Breast epithelium (tissue), 4 donors: ENCODE results near the gene MRPL42. TPM values are rescaled to one million over a fixed set of nuclear protein-coding genes. Genes with fewer than 3 reads are reported as not detected.
"Not testable (repeated sequence)": the region's sequence is repeated elsewhere in the genome, so short reads cannot be mapped to it uniquely, and the experiment has no call there.

Experiments
- DNase-seq, 2 donors: peaks; one replicate each; pipeline ENCODE4 v3.0.0-alpha.2; 2019; ENCODE audit warnings: low spot score in 2 of 2
- H3K27ac ChIP-seq, 2 donors: fragments of 200-600 bp; sonication (generic) in 1 of 2; one replicate each; pipeline ENCODE4 v1.5.1; 2016 to 2019; ENCODE audit warnings: mild to moderate bottlenecking in 1 of 2
- H3K27me3 ChIP-seq, 2 donors: fragments of 200-600 bp; sonication (generic) in 1 of 2; one replicate each; pipeline versions ENCODE4 v1.5.1 to v1.6.0; 2017 to 2019; ENCODE audit warnings: control low read depth in 1 of 2, mild to moderate bottlenecking in 1 of 2
- H3K36me3 ChIP-seq: fragments of 200-600 bp; one replicate; pipeline ENCODE4 v1.5.1; 2019
- H3K4me1 ChIP-seq, 2 donors: fragments of 200-600 bp; sonication (generic); one replicate each; pipeline ENCODE4 v1.5.1; 2016 to 2019; ENCODE audit warnings: control low read depth in 1 of 2
- H3K4me3 ChIP-seq, 3 donors: fragments of 200-600 bp; sonication (generic); 1 replicate in 2 of 3; 2 replicates in 1 of 3; pipeline ENCODE4 v1.5.1; 2016 to 2019; ENCODE audit warnings: mild to moderate bottlenecking in 3 of 3, moderate library complexity in 2 of 3
- H3K9me3 ChIP-seq, 2 donors: fragments of 200-600 bp; sonication (generic) in 1 of 2; one replicate each; pipeline ENCODE4 v1.5.1; 2016 to 2019; ENCODE audit warnings: control low read depth in 1 of 2
- POLR2A ChIP-seq: fragments of 450-650 bp; IDR thresholded peaks from one replicate; pipeline ENCODE4 v1.6.1; 2016; ENCODE audit warnings: antibody characterized with exemption, mild to moderate bottlenecking, moderate library complexity
- POLR2AphosphoS5 ChIP-seq, 3 donors: sonication (generic); formaldehyde crosslinking; IDR thresholded peaks; one replicate each; pipeline ENCODE4 v1.6.1; 2017; ENCODE audit warnings: antibody characterized with exemption in 3 of 3
- intact Hi-C: fragments of 100-400 bp; cut with DNase I; formaldehyde crosslinking; loops from one replicate; pipeline ENCODE4 v1.15.1; 2023; ENCODE audit warnings: low total_unique reads
- total RNA-seq, 3 donors: library from RNA; depleted of rRNA; stranded (reverse); fragments of >200 nt; gene quantifications; one replicate each; pipeline ENCODE4 v1.1.0, GENCODE V29; 2016
- TF ChIP-seq, protein P1 (sequence below), 3 donors: fragments of 450-650 bp; IDR thresholded peaks; one replicate each; pipeline ENCODE4 v1.5.1; 2016 to 2017; ENCODE audit warnings: antibody characterized with exemption in 3 of 3, mild to moderate bottlenecking in 3 of 3, moderate library complexity in 3 of 3

MRPL42 gene
- total RNA-seq, 3 donors from 2014 or later: 24.6 to 62.3 (median 41.0) TPM

DNA sequence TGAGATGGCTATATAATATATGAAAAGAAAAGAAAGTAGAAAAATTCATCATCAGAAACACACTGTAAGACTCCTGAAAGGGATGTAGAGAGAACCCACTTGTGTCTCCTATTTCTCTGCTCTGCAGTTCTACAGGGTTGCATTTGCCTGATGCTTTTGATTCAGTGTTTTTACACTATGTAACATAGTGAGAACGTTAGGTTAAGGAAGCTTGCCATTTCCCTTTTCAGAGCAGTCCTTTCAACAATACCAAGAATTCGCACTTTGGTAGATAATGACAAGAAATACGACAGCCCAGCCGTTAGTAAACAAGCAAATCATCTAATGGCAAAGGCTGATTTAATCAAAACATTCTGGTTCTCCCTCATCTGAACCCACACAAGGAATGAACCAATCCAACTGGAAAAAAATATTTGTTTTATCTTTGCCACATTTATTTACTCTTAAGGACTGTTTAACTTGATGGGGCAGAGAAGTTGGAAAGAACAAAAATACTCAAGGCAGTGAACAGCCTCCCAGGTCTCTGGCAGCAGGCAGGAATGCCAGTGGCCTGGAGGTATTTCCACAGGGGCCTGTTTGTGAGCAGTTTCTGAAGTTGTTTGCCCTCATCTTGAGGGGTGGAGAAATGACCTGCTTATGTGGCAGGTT is 74.4 kb downstream of the MRPL42 start:
- peak in 1 of 2 donors; percentile 55 for DNase-seq
- Histone ChIP-seq H3K27ac (no peak overlapping the region), H3K4me1 (no peaks in the 10 kb centered on the region), H3K4me3 (no peak overlapping the region), H3K27me3 (no peaks in the 10 kb centered on the region), H3K36me3 (no peaks in the 10 kb centered on the region), H3K9me3 (no peaks in the 10 kb centered on the region)
- intact Hi-C loops: no loop called here
- TF ChIP-seq POLR2AphosphoS5 (IDR thresholded peaks at IDR 0.05) (no peak), POLR2A (no peak)
- TF ChIP-seq, protein P1, sequence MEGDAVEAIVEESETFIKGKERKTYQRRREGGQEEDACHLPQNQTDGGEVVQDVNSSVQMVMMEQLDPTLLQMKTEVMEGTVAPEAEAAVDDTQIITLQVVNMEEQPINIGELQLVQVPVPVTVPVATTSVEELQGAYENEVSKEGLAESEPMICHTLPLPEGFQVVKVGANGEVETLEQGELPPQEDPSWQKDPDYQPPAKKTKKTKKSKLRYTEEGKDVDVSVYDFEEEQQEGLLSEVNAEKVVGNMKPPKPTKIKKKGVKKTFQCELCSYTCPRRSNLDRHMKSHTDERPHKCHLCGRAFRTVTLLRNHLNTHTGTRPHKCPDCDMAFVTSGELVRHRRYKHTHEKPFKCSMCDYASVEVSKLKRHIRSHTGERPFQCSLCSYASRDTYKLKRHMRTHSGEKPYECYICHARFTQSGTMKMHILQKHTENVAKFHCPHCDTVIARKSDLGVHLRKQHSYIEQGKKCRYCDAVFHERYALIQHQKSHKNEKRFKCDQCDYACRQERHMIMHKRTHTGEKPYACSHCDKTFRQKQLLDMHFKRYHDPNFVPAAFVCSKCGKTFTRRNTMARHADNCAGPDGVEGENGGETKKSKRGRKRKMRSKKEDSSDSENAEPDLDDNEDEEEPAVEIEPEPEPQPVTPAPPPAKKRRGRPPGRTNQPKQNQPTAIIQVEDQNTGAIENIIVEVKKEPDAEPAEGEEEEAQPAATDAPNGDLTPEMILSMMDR (IDR thresholded peaks at IDR 0.05): no peak

DNA sequence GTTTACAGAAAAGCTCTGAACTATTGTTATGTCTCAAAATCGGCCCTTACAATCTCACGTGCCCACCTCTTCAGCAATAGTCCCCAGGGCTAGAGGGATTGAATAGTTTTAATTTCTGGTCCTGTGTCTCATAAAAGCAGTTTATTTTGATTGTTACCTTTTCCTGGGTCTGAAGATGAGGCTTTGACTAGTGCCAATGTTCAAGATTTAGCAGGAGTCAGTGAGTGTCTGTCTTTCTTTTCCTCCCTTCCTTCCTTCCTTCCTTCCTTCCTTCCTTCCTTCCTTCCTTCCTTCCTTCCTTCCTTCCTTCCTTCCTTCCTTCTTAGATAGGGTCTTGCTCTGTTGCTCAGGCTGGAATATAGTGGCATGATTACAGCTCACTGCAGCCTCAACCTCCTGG is 80.5 kb downstream of the MRPL42 start:
- Histone ChIP-seq H3K27me3 (no peaks in the 10 kb centered on the region), H3K36me3 (no peaks in the 10 kb centered on the region), H3K9me3 (no peaks in the 10 kb centered on the region), H3K27ac (no peak overlapping the region), H3K4me1 (no peaks in the 10 kb centered on the region), H3K4me3 (no peak overlapping the region)
- intact Hi-C loops: loop anchor here (2.0 kb wide), 1 partner anchor 21 kb away; no protein-coding TSS in a partner anchor
- no peak for DNase-seq
- TF ChIP-seq POLR2AphosphoS5 (IDR thresholded peaks at IDR 0.05) (no peak), POLR2A (no peak)
- TF ChIP-seq, protein P1 (IDR thresholded peaks at IDR 0.05): no peak

DNA sequence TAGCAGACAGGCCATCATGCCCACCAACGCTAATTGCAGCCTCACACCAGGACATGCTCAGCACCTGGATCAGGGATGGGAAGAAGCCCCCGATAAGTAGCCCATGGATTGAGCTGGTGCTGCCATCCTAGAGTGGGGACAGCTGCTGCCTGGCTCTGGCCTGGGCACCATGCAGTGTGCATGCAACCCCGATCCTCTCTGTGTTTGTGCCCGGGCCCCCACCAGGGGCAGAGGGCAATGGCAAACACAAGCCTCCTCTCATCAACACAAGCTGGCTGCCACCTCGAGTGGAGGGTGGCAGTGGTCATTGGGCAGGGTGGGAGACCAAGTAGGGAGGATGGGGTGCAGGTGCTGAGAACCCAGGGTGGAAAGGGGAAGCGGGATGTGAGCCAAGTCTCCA is 81.9 kb downstream of the MRPL42 start:
- TF ChIP-seq POLR2A (no peak), POLR2AphosphoS5 (IDR thresholded peaks at IDR 0.05) (no peak)
- TF ChIP-seq, protein P1 (IDR thresholded peaks at IDR 0.05): no peak
- Histone ChIP-seq H3K4me3 (no peak overlapping the region), H3K27me3 (no peaks in the 10 kb centered on the region), H3K36me3 (no peaks in the 10 kb centered on the region), H3K4me1 (no peaks in the 10 kb centered on the region), H3K9me3 (no peaks in the 10 kb centered on the region), H3K27ac (no peak overlapping the region)
- DNase-seq: no peak
- intact Hi-C loops: loop anchor here (2.0 kb wide), 1 partner anchor 22 kb away; no protein-coding TSS in a partner anchor

DNA sequence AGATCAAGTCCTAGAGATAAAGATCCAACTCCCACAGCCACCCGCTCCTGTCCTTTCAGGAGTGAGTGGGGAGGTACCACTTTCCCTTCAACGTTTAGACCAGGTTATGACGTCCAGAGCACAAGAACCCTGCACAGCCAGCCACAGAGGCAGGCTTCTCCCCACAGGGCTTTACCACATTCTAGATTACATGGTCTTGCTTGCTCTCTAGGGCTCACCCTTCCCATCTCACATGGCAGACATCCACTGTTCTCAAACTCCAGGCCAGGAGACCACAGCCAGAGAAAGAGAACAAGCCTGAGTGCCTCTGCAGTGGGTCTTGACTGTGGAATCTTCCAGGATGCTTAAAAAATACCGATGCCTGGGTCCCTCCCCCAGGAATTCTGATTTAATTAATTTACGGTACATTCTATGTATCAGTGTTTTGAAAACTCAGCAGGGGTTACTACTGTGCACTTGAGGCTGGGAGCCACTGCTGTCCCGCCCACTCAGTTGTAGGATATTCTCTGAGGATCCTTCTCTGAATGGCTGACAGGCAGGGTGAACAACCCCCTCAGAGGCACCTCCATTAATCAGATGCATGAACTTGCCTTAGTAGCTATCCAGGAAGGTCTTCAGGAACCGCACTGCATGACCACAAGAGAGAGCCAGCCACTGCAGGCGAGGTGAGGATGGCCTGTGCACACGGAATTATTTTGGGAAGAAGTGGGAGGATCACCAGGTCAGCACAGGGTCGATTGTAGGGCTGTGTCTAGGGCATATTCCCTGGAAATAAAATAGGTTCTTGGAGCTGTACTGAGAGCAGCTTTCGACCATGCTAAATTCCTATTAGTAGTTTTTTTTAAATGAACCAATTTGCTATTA is 83.7 kb downstream of the MRPL42 start:
- no peaks in the 10 kb centered on the region for H3K36me3 ChIP-seq
- no peaks in the 10 kb centered on the region for H3K4me1 ChIP-seq
- intact Hi-C loops: no loop called here
- DNase-seq: no peak
- H3K27me3 ChIP-seq: no peaks in the 10 kb centered on the region
- no peaks in the 10 kb centered on the region for H3K9me3 ChIP-seq
- H3K27ac ChIP-seq: no peak overlapping the region
- TF ChIP-seq, protein P1 (IDR thresholded peaks at IDR 0.05): no peak
- no peak for TF ChIP-seq POLR2AphosphoS5 (IDR thresholded peaks at IDR 0.05)
- no peak for TF ChIP-seq POLR2A
- no peak overlapping the region for H3K4me3 ChIP-seq

DNA sequence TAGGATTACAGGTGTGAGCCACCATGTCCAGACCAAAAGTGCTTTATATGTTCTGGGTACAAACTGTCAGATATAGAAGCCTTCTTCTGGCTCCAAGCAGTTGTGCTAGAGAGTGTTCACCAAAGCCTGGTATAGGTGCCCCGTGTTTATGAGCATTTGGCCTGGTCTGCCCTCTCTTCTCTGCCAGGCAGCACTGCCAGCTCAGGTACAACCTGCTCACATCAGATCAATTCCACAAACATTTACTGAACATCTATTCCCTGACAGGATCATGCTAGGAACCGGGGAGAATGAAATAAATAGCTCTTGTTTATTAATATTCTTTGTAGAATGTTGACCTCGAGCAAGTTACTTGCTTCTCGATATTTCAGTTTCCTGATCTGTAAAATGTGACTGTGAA is 85.1 kb downstream of the MRPL42 start:
- Histone ChIP-seq H3K27ac (no peak overlapping the region), H3K4me1 (no peaks in the 10 kb centered on the region), H3K4me3 (no peak overlapping the region), H3K27me3 (no peaks in the 10 kb centered on the region), H3K36me3 (no peaks in the 10 kb centered on the region), H3K9me3 (no peaks in the 10 kb centered on the region)
- intact Hi-C loops: no loop called here
- TF ChIP-seq, protein P1 (IDR thresholded peaks at IDR 0.05): no peak
- TF ChIP-seq POLR2AphosphoS5 (IDR thresholded peaks at IDR 0.05) (no peak), POLR2A (no peak)
- DNase-seq: no peak

DNA sequence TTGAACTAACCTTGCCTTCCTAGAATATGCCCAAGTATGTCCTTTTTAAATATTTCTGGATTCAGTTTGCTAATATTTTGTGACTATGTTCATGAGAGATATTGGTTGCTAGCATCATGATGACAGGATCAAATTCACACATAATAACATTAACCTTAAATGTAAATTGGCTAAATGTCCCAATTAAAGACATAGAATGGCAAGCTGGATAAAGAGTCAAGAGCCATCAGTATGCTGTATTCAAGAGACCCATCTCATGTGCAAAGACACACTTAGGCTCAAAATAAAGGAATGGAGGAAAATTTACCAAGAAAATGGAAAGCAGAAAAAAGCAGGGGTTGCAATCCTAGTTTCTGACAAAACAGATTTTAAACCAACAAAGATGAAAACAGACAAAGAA is 90.6 kb downstream of the MRPL42 start:
- intact Hi-C loops, H3K27me3 ChIP-seq, H3K27ac ChIP-seq, H3K4me3 ChIP-seq, H3K36me3 ChIP-seq, H3K4me1 ChIP-seq, DNase-seq, H3K9me3 ChIP-seq: not testable (repeated sequence)

DNA sequence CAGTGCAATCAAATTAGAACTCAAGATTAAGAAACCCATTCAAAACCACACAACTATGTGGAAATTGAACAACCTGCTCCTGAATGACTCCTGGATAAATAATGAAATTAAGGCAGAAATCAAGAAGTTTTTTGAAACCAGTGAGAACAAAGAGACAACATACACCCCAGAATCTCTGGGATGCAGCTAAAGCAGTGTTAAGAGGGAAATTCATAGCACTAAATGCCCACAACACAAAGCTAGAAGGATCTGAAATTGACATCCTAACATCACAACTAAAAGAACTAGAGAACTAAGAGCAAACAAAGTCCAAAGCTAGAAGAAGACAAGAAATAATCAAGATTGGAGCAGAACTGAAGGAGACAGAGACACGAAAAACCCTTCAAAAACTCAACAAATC is 91.4 kb downstream of the MRPL42 start:
- H3K36me3 ChIP-seq, intact Hi-C loops: not testable (repeated sequence)

More for the DNA sequence above, 91.4 kb downstream of the MRPL42 start:
- not testable (repeated sequence) for H3K4me3 ChIP-seq, H3K27ac ChIP-seq, H3K9me3 ChIP-seq, DNase-seq, H3K4me1 ChIP-seq, H3K27me3 ChIP-seq
